ENCODE data around the gene SMCO4. TPM values are rescaled to one million over a fixed set of nuclear protein-coding genes. Genes with fewer than 3 reads are reported as not detected.

The SMCO4 gene
- total and polyA plus RNA-seq, 2 of the 8 experiments (the other 6 are each of a cell fraction or from before 2014, with no cell fraction given), result 33.2 to 53.9 TPM

DNA sequence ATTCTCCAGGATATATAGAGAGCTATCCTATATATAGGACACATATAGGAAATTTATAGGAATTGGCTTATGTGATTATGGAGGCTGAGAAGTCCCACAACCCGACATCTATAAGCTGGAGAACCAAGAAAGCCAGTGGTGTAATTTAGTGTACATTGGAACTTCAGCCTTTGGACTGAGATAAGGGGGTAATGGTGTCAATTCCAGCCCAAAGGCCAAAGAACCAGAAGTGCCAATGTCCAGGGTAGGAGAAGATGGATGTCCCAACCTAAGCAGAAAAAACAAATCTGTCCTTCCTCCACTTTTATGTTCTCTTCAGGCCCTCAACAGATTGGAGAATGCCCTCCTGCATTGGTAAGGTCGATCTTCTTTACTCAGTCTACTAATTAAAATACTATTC lies 25.5 kb upstream of the SMCO4 start:
- Histone ChIP-seq H3K27me3 (replicated peaks in 1 of 4; ENCODE audit: control insufficient read depth in 3 of 4, extremely low read depth in 1 of 4, insufficient read depth in 3 of 4, low read length in 3 of 4) (no peaks in the 10 kb centered on the region), H2BK20ac (ENCODE audit: low read length) (no peak overlapping the region), H2AFZ (ENCODE audit: low read length) (no peak overlapping the region), H2BK12ac (ENCODE audit: low read depth, low read length) (no peak overlapping the region), H3K9ac (replicated peaks in 1 of 4; ENCODE audit: extremely low read depth in 1 of 4, low read depth in 3 of 4, low read length in 3 of 4) (no peak overlapping the region), H3K27ac (ENCODE audit: low read depth, low read length) (no peak overlapping the region), H3K4ac (replicated peaks; ENCODE audit: insufficient read length, low read depth, low read length) (no peak overlapping the region), H3K23ac (ENCODE audit: insufficient read length) (no peak overlapping the region), H3K79me2 (ENCODE audit: control insufficient read depth in 1 of 2, insufficient read depth in 2 of 2, low read length in 2 of 2) (no peaks in the 10 kb centered on the region), H3K4me1 (replicated peaks in 1 of 4; ENCODE audit: control insufficient read depth in 3 of 4, insufficient read depth in 4 of 4, low read length in 3 of 4) (peaks cover 0 to 3% (median 0%) of the 10 kb centered on the region in 4 experiments; a peak in 2 of 7 replicates), H3K56ac (replicated peaks; ENCODE audit: insufficient read length, low read depth, low read length) (no peak overlapping the region), H4K91ac (replicated peaks; ENCODE audit: insufficient read length, low read length) (no peak overlapping the region), H3K18ac (ENCODE audit: extremely low read depth, low read length) (no peak overlapping the region), H3K14ac (ENCODE audit: insufficient read length) (no peak overlapping the region), H2BK5ac (ENCODE audit: low read depth, low read length) (no peak overlapping the region), H3K9me3 (ENCODE audit: insufficient read depth in 2 of 2, low read depth in 1 of 2, low read length in 1 of 2) (no peaks in the 10 kb centered on the region), H4K8ac (ENCODE audit: extremely low read depth, insufficient read depth, low read length) (no peak overlapping the region), H4K20me1 (replicated peaks in 1 of 2; ENCODE audit: control insufficient read depth in 1 of 2, insufficient read depth in 2 of 2, low read length in 2 of 2) (no peaks in the 10 kb centered on the region), H3K79me1 (ENCODE audit: low read depth, low read length) (no peaks in the 10 kb centered on the region), H4K5ac (ENCODE audit: insufficient read length, low read depth, low read length) (no peak overlapping the region), H2BK15ac (ENCODE audit: low read length) (no peak overlapping the region), H3K4me3 (ENCODE audit: extremely low read depth in 1 of 4, insufficient read depth in 2 of 4, low read depth in 3 of 4, low read length in 4 of 4) (no peak overlapping the region), H2BK120ac (replicated peaks; ENCODE audit: low read depth, low read length) (no peak overlapping the region), H3K23me2 (ENCODE audit: low read depth, low read length) (no peaks in the 10 kb centered on the region), H3K36me3 (ENCODE audit: control insufficient read depth in 2 of 4, insufficient read depth in 4 of 4, low read length in 3 of 4) (no peaks in the 10 kb centered on the region), H2AK5ac (ENCODE audit: low read depth, low read length) (no peak overlapping the region), H3K4me2 (ENCODE audit: insufficient read depth in 1 of 2, low read depth in 2 of 2, low read length in 2 of 2) (no peak overlapping the region)
- ChIA-PET CTCF (ENCODE audit: partially characterized antibody) (interaction anchor here (0.7 to 1.0 kb wide), 2 partner anchors 10 to 75 kb away, joined by 3 to 4 read pairs; no protein-coding TSS in a partner anchor), POLR2A (ENCODE audit: partially characterized antibody) (interaction anchor here (0.9 kb wide), 1 partner anchor 10 kb away, joined by 3 read pairs; no protein-coding TSS in a partner anchor)
- FAIRE-seq (no peak), DNase-seq (ENCODE audit: low read depth in 1 of 2, low spot score in 2 of 2) (no peak)
- TF ChIP-seq TEAD4 (IDR thresholded peaks at IDR 0.05; ENCODE audit: low read depth, low read length) (no peak), JUND (IDR thresholded peaks at IDR 0.05; ENCODE audit: low read length) (no peak), POLR2AphosphoS5 (IDR thresholded peaks at IDR 0.05; ENCODE audit: low read depth, low read length) (no peak), EGR1 (IDR thresholded peaks at IDR 0.05; ENCODE audit: borderline replicate concordance, low read depth, low read length) (no peak), BRCA1 (IDR thresholded peaks at IDR 0.05; ENCODE audit: low read depth, low read length) (no peak), POLR2A (IDR thresholded peaks at IDR 0.05; ENCODE audit: control extremely low read depth in 1 of 2, low read depth in 2 of 2, low read length in 2 of 2) (no peak), SP2 (IDR thresholded peaks at IDR 0.05; ENCODE audit: low read length) (no peak), CTBP2 (IDR thresholded peaks at IDR 0.05; ENCODE audit: borderline replicate concordance, insufficient read depth, insufficient read length, low read length) (no peak), MAFK (IDR thresholded peaks at IDR 0.05; ENCODE audit: low read depth, low read length) (no peak), GTF2F1 (IDR thresholded peaks at IDR 0.05; ENCODE audit: borderline replicate concordance, low read depth, low read length) (no peak)
- 92% methylated on average over 2 of the region's 2 CpGs; no CpG with 5 or more reads in 1 of the 2 experiments for WGBS, 2 experiments (ENCODE audit: extremely low coverage in 1 of 2, insufficient coverage in 1 of 2, insufficient read length in 1 of 2, insufficient replicate concordance in 2 of 2, low coverage in 1 of 2, low lambda C conversion rate in 2 of 2, missing lambda C conversion rate in 1 of 2)
